HUES6 (cell line): ENCODE results near the gene CGNL1.
A peak's percentile ranks its signal among the peaks of the same experiment; 100 is the strongest.

ENCODE experiments used
- H3K27ac ChIP-seq: 2 replicates; pipeline ENCODE4 v1.7.0; 2013; ENCODE audit warnings: low read depth, mild to moderate bottlenecking, low read length, inconsistent platforms
- H3K27me3 ChIP-seq: 2 replicates; pipeline ENCODE4 v1.6.1; 2013; ENCODE audit warnings: low read length; ENCODE audit not compliant: control insufficient read depth, insufficient read depth
- H3K36me3 ChIP-seq: 2 replicates; pipeline ENCODE4 v1.6.1; 2013; ENCODE audit warnings: low read length; ENCODE audit not compliant: control insufficient read depth, insufficient read depth
- H3K4me1 ChIP-seq: 2 replicates; pipeline ENCODE4 v1.6.1; 2013; ENCODE audit warnings: low read length; ENCODE audit not compliant: control insufficient read depth, insufficient read depth
- H3K4me3 ChIP-seq: 2 replicates; pipeline ENCODE4 v1.5.1; 2013; ENCODE audit warnings: low read depth, low read length
- H3K9ac ChIP-seq: one replicate; pipeline ENCODE4 v1.6.1; 2013; ENCODE audit warnings: mild to moderate bottlenecking, low read length
- H3K9me3 ChIP-seq: 2 replicates; pipeline ENCODE4 v1.6.1; 2013; ENCODE audit warnings: low read depth, low read length; ENCODE audit not compliant: control insufficient read depth, insufficient read depth

CGNL1 gene

GRCh38 chr15:57586661-57587424, 210.5 kb downstream of the CGNL1 start:
- H3K27me3 ChIP-seq, result peaks cover 28% of the 10 kb centered on the region
- no peak overlapping the region for H3K27ac ChIP-seq
- no peak overlapping the region for H3K4me3 ChIP-seq
- no peaks in the 10 kb centered on the region for H3K36me3 ChIP-seq
- peaks cover 4% of the 10 kb centered on the region; the same call in 1 of the 2 replicates for H3K9me3 ChIP-seq
- no peak overlapping the region for H3K9ac ChIP-seq
- 0 out of 2 replicates have a peak, but pooled peaks cover 5% of the 10 kb centered on the region for H3K4me1 ChIP-seq

GRCh38 chr15:57589281-57589680, 213.0 kb downstream of the CGNL1 start:
- Histone ChIP-seq H3K9me3 (no peaks in the 10 kb centered on the region), H3K36me3 (no peaks in the 10 kb centered on the region), H3K4me1 (0 out of 2 replicates have a peak, but pooled peaks cover 5% of the 10 kb centered on the region), H3K9ac (no peak overlapping the region), H3K4me3 (no peak overlapping the region), H3K27ac (no peak overlapping the region), H3K27me3 (peaks cover 48% of the 10 kb centered on the region)

- Histone ChIP-seq H3K9ac (no peak overlapping the region), H3K9me3 (no peaks in the 10 kb centered on the region), H3K4me1 (0 out of 2 replicates have a peak, but pooled peaks cover 5% of the 10 kb centered on the region), H3K27ac (no peak overlapping the region), H3K36me3 (no peaks in the 10 kb centered on the region), H3K27me3 (peaks cover 48% of the 10 kb centered on the region), H3K4me3 (no peak overlapping the region)
Observed at GRCh38 chr15:57589754-57590153, 213.4 kb downstream of the CGNL1 start.

- Histone ChIP-seq H3K4me1 (0 out of 2 replicates have a peak, but pooled peaks cover 5% of the 10 kb centered on the region), H3K36me3 (no peaks in the 10 kb centered on the region), H3K9ac (no peak overlapping the region), H3K9me3 (no peaks in the 10 kb centered on the region), H3K27me3 (peaks cover 43% of the 10 kb centered on the region), H3K4me3 (peak overlapping the region; percentile 79), H3K27ac (no peak overlapping the region)
Observed at GRCh38 chr15:57591237-57591821, 215.0 kb downstream of the CGNL1 start.

- Histone ChIP-seq H3K9me3 (no peaks in the 10 kb centered on the region), H3K27me3 (peaks cover 43% of the 10 kb centered on the region), H3K27ac (no peak within 1 kb of the TSS)
Observed at GRCh38 chr15:57591822-57592367, 215.6 kb downstream of the CGNL1 start, which contains the start of gene MYZAP. MYZAP (plus strand) TSS chr15:57591904; CDS start chr15:57592035, 131 bp downstream.

GRCh38 chr15:57592426-57592825, 216.1 kb downstream of the CGNL1 start:
- Histone ChIP-seq H3K9me3 (no peaks in the 10 kb centered on the region), H3K36me3 (no peaks in the 10 kb centered on the region), H3K9ac (no peak overlapping the region), H3K4me3 (peak overlapping the region; percentile 79), H3K4me1 (0 out of 2 replicates have a peak, but pooled peaks cover 5% of the 10 kb centered on the region), H3K27ac (no peak overlapping the region), H3K27me3 (peaks cover 43% of the 10 kb centered on the region)

More at GRCh38 chr15:57591822-57592367, 215.6 kb downstream of the CGNL1 start, which contains the start of gene MYZAP:
- Histone ChIP-seq H3K4me3 (peak within 1 kb of the TSS; percentile 79), H3K4me1 (0 out of 2 replicates have a peak, but pooled peaks cover 5% of the 10 kb centered on the region), H3K9ac (no peak within 1 kb of the TSS), H3K36me3 (no peaks in the 10 kb centered on the region)

GRCh38 chr15:57592836-57593420, 216.6 kb downstream of the CGNL1 start:
- H3K4me3 ChIP-seq, result no peak overlapping the region
- H3K4me1 ChIP-seq, result 0 out of 2 replicates have a peak, but pooled peaks cover 5% of the 10 kb centered on the region
- H3K9me3 ChIP-seq, result no peaks in the 10 kb centered on the region
- no peak overlapping the region for H3K9ac ChIP-seq
- H3K27ac ChIP-seq, result no peak overlapping the region
- H3K36me3 ChIP-seq, result no peaks in the 10 kb centered on the region
- H3K27me3 ChIP-seq, result peaks cover 43% of the 10 kb centered on the region

GRCh38 chr15:57594479-57594878, 218.2 kb downstream of the CGNL1 start:
- Histone ChIP-seq H3K9me3 (no peaks in the 10 kb centered on the region), H3K27me3 (peaks cover 43% of the 10 kb centered on the region), H3K4me1 (peaks cover 7% of the 10 kb centered on the region; the same call in 1 of the 2 replicates), H3K27ac (no peak overlapping the region), H3K36me3 (no peaks in the 10 kb centered on the region), H3K9ac (no peak overlapping the region), H3K4me3 (no peak overlapping the region)

- H3K36me3 ChIP-seq, result no peaks in the 10 kb centered on the region
Observed at GRCh38 chr15:57595011-57595866, 218.9 kb downstream of the CGNL1 start.

GRCh38 chr15:57596301-57596855, 220.1 kb downstream of the CGNL1 start:
- Histone ChIP-seq H3K9ac (no peak overlapping the region), H3K27ac (no peak overlapping the region), H3K4me3 (no peak overlapping the region), H3K27me3 (peaks cover 24% of the 10 kb centered on the region), H3K9me3 (no peaks in the 10 kb centered on the region), H3K4me1 (peaks cover 5% of the 10 kb centered on the region; the same call in 1 of the 2 replicates), H3K36me3 (no peaks in the 10 kb centered on the region)

More at GRCh38 chr15:57595011-57595866, 218.9 kb downstream of the CGNL1 start:
- no peak overlapping the region for H3K27ac ChIP-seq
- H3K9me3 ChIP-seq, result no peaks in the 10 kb centered on the region
- H3K27me3 ChIP-seq, result peaks cover 36% of the 10 kb centered on the region
- H3K4me3 ChIP-seq, result no peak overlapping the region
- H3K9ac ChIP-seq, result no peak overlapping the region
- peaks cover 8% of the 10 kb centered on the region; the same call in 1 of the 2 replicates for H3K4me1 ChIP-seq
